NAMALWA (cell line): Measurements from ENCODE around the gene SBSN.

ENCODE experiments used
- DNase-seq: peaks from one replicate; pipeline ENCODE4 v3.0.0-alpha.2; 2015; ENCODE audit warnings: low spot score

The SBSN gene, protein sequence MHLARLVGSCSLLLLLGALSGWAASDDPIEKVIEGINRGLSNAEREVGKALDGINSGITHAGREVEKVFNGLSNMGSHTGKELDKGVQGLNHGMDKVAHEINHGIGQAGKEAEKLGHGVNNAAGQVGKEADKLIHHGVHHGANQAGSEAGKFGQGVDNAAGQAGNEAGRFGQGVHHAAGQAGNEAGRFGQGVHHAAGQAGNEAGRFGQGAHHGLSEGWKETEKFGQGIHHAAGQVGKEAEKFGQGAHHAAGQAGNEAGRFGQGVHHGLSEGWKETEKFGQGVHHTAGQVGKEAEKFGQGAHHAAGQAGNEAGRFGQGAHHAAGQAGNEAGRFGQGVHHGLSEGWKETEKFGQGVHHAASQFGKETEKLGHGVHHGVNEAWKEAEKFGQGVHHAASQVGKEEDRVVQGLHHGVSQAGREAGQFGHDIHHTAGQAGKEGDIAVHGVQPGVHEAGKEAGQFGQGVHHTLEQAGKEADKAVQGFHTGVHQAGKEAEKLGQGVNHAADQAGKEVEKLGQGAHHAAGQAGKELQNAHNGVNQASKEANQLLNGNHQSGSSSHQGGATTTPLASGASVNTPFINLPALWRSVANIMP

GRCh38 chr19:35528218-35529038, at the start of gene SBSN:
Gene SBSN (minus strand): TSS chr19:35528311. CDS start chr19:35528281, 30 bp downstream.
- DNase-seq, result no peak

GRCh38 chr19:35571406-35571965, 43.4 kb upstream of the SBSN start:
- no peak for DNase-seq

DNA sequence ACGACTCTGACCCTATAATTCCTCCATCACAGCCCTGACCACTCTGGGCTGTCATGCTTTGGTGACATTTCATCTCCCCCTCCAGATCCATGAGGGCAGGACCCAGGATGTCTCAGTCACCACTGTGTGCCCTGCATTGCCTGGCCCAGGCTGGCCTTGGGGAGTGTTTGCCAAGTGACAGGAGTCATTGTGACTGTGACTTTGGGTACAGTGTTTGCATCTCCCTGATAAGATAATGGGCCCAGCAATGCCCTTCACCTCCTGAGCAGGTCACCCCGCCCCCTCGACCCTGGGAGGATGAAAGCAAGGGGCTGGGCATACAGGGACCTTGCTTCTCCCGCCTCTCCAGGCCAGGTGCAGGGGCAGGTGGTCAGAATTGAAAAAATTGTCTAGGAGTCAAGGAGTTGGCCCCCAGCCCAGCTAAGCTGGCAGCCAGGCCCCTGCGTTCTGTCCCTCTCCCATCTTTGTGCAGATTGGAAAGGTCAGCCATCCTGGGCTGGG, 41.2 kb upstream of the SBSN start:
- no peak for DNase-seq

- no peak for DNase-seq
These were observed 38.6 kb upstream of the SBSN start for GRCh38 chr19:35566738-35567137.

- no peak for DNase-seq
These were observed 37.1 kb upstream of the SBSN start for GRCh38 chr19:35565016-35565856.

- DNase-seq, result no peak
These were observed 35.2 kb upstream of the SBSN start, which contains the start of gene ATP4A for GRCh38 chr19:35563207-35563829. Gene ATP4A (minus strand): TSS chr19:35563658. CDS start chr19:35563629, 29 bp downstream.

- DNase-seq, result no peak
These were observed 34.7 kb upstream of the SBSN start for GRCh38 chr19:35562776-35563175.

DNA sequence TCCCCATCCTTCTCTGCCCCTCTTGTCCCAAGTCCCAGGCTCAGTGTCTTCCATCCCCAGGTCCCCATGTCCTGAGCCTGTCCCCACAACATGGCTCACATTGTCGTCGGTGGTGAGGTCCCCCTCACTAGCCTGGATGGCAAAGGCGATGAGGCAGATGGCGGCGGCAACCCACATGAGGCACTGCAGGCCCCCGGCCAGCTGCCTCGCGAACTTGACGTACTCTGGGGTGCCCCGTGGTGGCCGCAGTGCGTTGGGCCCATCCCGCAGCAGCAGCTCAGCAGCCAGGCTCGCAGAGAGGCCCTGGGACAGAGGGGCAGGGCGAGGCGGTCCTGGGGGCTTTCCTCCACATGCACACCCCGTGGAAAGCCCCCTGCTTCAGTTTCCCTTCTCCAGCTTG, 34.2 kb upstream of the SBSN start:
- DNase-seq, result no peak

DNA sequence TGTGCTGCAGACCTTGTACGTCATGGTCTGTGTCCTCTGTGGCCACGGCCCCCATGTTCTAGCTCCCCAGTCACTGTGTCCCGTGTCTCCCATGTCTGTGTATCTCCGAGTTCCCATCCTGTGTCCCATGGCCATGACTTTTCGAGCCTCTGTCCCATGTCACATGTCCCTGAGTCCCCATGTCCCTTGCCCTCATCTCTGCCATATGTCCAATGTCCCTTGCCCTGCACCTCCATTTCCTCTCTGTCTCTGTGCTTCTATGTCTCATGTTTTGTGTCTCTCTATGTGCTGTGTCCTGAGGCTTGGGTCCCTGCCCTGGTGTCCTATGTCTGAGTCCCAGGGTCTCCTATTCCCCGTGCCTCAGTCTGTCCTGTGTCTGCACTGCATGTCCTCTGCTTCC, 33.3 kb upstream of the SBSN start:
- DNase-seq, result no peak

DNA sequence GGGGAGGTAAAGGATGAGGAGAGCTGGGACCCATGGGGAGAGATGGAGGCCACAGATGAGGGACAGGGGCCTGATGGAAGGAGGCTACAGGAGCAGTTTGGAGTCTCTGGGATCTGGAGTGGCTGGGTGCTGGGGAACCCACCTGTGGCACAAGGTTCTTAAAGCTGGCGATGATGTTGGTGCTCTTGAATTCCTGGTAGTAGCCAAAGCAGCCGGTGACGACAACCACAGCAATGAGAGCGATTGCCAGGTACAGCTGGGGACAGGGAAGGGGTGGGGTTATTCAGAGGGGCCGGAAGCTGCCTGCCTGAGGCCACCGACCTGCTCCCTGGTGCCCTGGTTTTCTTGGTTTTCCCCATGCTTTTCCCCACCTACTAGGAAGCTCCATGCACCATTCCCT, 32.6 kb upstream of the SBSN start:
- DNase-seq, result no peak

DNA sequence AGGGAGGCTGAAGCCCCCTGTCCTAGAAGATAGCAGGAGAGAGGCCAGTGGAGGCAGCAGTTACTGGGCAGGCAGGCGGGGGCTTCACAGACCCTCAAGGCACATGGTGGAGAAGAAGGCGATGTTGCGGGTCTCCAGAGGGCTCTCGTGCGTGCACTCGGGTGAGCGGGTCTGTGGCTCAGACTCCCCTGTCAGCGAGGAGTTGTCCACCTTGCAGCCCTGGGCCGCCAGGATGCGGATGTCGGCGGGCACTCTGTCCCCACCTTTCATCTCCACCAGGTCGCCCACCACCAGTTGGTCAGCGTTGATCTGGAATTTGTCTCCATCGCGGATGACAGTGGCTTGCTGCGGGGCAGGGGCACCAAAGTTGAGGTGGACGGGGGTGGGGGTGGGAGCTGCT, 32.2 kb upstream of the SBSN start:
- no peak for DNase-seq

DNA sequence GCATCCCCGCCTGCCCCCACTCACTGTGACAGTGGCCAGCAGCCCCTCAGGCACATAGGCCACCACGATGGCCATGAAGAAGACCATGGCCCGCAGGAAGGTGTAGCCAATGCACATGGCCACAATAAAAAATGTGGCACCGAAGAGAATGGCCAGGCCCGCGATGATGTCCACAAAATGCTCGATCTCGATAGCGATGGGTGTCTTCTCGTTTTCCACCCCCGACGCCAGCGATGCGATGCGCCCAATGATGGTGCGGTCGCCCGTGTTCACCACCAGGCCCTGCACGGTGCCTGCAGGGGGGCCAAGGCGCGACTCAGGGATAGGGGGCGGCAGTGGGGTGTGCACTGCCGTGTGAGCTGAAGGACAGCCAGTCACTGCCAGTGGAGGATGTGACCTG, 31.7 kb upstream of the SBSN start:
- DNase-seq, result no peak

DNA sequence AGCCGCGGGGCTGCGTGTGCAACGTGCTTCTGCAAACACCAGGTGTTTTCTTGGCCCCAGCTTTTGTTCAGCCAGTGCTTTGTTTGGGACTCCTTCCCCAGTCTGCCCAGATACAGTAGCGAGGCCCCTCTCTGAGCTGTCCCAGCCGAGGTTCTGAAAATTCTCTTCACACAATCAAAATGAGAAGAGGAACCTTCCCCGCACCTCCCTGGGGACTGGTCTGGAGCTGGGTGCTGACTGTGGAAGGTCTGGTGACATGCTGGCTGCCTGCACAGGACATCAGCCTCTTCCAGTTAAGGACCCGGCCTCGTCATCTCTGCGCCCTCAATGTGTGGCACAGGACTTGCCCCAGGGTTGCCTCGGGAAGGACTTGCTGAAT, 31.2 kb upstream of the SBSN start:
- DNase-seq, result peak; percentile 67

GRCh38 chr19:35558400-35559280, 30.5 kb upstream of the SBSN start:
- DNase-seq, result no peak

DNA sequence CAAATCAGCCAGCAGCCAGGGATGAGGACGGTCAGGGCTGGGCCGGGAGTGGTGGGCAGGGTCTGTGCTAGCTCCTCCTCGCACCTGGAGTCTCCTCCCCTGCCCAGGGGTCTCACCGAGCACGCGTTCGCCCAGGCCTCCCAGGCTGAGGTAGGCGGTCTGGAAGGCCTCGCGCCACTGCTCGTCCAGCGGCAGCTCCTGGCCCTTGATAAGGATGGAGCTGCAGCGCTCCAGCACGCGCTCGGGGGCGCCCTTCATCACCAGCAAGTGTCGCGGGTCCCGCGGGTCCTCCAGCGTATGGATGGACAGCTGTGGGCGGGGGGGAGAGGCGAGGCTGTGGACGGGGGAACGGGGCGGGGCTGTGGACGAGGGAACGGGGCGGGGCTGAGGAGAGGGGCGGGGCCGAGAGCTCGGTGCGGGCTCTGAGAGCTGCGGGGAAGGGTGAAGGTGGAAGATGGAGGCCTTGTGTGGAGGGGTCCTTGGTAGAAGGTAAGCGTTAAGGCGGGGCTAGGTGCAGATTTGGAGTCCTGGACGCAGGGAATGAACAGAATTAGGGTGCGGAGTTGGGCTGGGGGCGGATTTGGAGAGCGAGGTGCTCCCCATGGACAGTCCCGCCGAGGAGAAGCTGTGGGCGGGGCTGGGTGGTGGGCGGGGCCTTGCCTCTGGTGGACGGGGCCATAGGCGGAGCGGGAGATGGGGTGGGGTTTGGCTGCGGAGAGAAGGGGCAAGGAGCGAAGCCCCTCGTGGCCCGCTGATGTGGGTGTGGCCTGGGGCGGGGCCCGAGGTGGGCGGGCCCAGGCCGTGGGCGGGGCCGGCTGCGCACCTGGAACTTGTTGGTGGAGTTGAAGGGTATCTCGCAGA, 29.7 kb upstream of the SBSN start:
- DNase-seq, result peak; percentile 86

DNA sequence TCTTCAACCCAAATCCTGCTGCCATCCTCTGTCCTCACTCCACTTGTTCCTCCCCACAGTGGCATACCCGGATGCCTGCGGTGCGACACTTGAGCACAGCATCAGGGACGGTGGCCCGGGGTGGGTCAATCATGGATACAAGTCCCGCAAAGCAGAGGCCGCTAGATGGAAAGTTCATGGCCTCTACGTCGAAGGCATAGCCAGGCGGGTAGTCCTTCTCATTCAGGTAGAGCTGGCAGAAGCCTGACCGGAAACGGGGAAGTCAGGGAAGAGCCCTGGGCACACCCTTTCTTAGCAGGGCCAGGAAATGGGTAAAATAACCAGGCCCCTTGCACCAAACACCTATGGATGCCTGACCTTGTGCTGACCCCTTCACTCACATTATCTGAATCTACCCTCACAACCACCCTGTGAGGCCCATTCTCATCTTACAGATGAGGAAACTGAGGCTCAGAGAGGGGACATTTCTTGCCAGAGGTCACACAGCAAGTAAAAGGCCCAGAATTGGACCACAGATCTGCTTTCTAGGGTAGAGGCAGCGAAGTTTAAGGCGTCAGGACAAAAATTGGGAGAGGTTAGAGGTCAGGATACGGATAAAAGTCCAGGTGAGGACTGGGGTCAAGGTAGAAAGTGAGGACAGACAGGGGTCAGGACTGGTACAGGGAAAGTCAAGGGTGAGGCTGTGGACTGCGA, 28.9 kb upstream of the SBSN start:
- no peak for DNase-seq

- no peak for DNase-seq
These were observed 28.0 kb upstream of the SBSN start for GRCh38 chr19:35556025-35556590.
